Measurements from ENCODE around the gene PLCG2. TPM values are rescaled to one million over a fixed set of nuclear protein-coding genes. Genes with fewer than 3 reads are reported as not detected.

The PLCG2 gene
- total RNA-seq, 1 experiment from 2014 or later = 574 TPM

- no peaks in the 10 kb centered on the region for H3K27me3 ChIP-seq (ENCODE audit: low read length)
- peak overlapping the region; percentile 76 for H3K4me2 ChIP-seq (ENCODE audit: low read depth, low read length, poor library complexity, severe bottlenecking)
- H3K36me3 ChIP-seq (ENCODE audit: insufficient read depth, low read length) = peaks cover 47% of the 10 kb centered on the region
- no peaks in the 10 kb centered on the region for H3K9me3 ChIP-seq (ENCODE audit: low read length)
- H3K9ac ChIP-seq (ENCODE audit: low read length) = peak overlapping the region; percentile 77
- H3K4me3 ChIP-seq (ENCODE audit: low read length) = peak overlapping the region; percentile 58; the same call in 1 of the 2 replicates
- peaks cover 90% of the 10 kb centered on the region for H3K79me2 ChIP-seq (ENCODE audit: low read length)
- no peaks in the 10 kb centered on the region for H3K9me2 ChIP-seq (replicated peaks; ENCODE audit: insufficient read depth, low read length)
- no peak overlapping the region for H2AFZ ChIP-seq (ENCODE audit: low read length)
- peak overlapping the region; percentile 99 for H3K27ac ChIP-seq (ENCODE audit: low read length)
- DNase-seq = peak; percentile 93
- peaks cover 95% of the 10 kb centered on the region for H3K4me1 ChIP-seq (ENCODE audit: low read length)
- peaks cover 64% of the 10 kb centered on the region for H4K20me1 ChIP-seq (ENCODE audit: insufficient read depth, low read depth, low read length)
Observed at GRCh38 chr16:81808933-81809480, 29.9 kb downstream of the PLCG2 start.

GRCh38 chr16:81809567-81809966 is 30.5 kb downstream of the PLCG2 start:
- Histone ChIP-seq H3K9me3 (ENCODE audit: low read length) (no peaks in the 10 kb centered on the region), H3K36me3 (ENCODE audit: insufficient read depth, low read length) (peaks cover 42% of the 10 kb centered on the region), H3K4me3 (ENCODE audit: low read length) (peak overlapping the region; percentile 58; the same call in 1 of the 2 replicates), H3K27me3 (ENCODE audit: low read length) (no peaks in the 10 kb centered on the region), H3K79me2 (ENCODE audit: low read length) (peaks cover 90% of the 10 kb centered on the region), H3K9me2 (replicated peaks; ENCODE audit: insufficient read depth, low read length) (no peaks in the 10 kb centered on the region), H3K4me2 (ENCODE audit: low read depth, low read length, poor library complexity, severe bottlenecking) (peak overlapping the region; percentile 76), H3K4me1 (ENCODE audit: low read length) (peaks cover 95% of the 10 kb centered on the region), H2AFZ (ENCODE audit: low read length) (no peak overlapping the region), H4K20me1 (ENCODE audit: insufficient read depth, low read depth, low read length) (peaks cover 63% of the 10 kb centered on the region), H3K27ac (ENCODE audit: low read length) (peak overlapping the region; percentile 99), H3K9ac (ENCODE audit: low read length) (peak overlapping the region; percentile 77)
- DNase-seq = peak; percentile 56

GRCh38 chr16:81810361-81810760 is 31.3 kb downstream of the PLCG2 start:
- Histone ChIP-seq H3K4me1 (ENCODE audit: low read length) (peaks cover 95% of the 10 kb centered on the region), H3K79me2 (ENCODE audit: low read length) (peaks cover 91% of the 10 kb centered on the region), H2AFZ (ENCODE audit: low read length) (no peak overlapping the region), H3K36me3 (ENCODE audit: insufficient read depth, low read length) (peaks cover 37% of the 10 kb centered on the region), H4K20me1 (ENCODE audit: insufficient read depth, low read depth, low read length) (peaks cover 67% of the 10 kb centered on the region), H3K9ac (ENCODE audit: low read length) (peak overlapping the region; percentile 77), H3K27me3 (ENCODE audit: low read length) (no peaks in the 10 kb centered on the region), H3K4me2 (ENCODE audit: low read depth, low read length, poor library complexity, severe bottlenecking) (peak overlapping the region; percentile 76), H3K9me2 (replicated peaks; ENCODE audit: insufficient read depth, low read length) (no peaks in the 10 kb centered on the region), H3K27ac (ENCODE audit: low read length) (peak overlapping the region; percentile 99), H3K4me3 (ENCODE audit: low read length) (peak overlapping the region; percentile 58; the same call in 1 of the 2 replicates), H3K9me3 (ENCODE audit: low read length) (no peaks in the 10 kb centered on the region)
- DNase-seq = peak; percentile 60

GRCh38 chr16:81810894-81811538 is 31.9 kb downstream of the PLCG2 start:
- H3K27me3 ChIP-seq (ENCODE audit: low read length) = no peaks in the 10 kb centered on the region
- no peaks in the 10 kb centered on the region for H3K9me3 ChIP-seq (ENCODE audit: low read length)
- peak overlapping the region; percentile 77 for H3K9ac ChIP-seq (ENCODE audit: low read length)
- H3K79me2 ChIP-seq (ENCODE audit: low read length) = peaks cover 90% of the 10 kb centered on the region
- H3K27ac ChIP-seq (ENCODE audit: low read length) = peak overlapping the region; percentile 99
- H3K4me3 ChIP-seq (ENCODE audit: low read length) = peak overlapping the region; percentile 58; the same call in 1 of the 2 replicates
- H3K4me1 ChIP-seq (ENCODE audit: low read length) = peaks cover 95% of the 10 kb centered on the region
- no peaks in the 10 kb centered on the region for H3K9me2 ChIP-seq (replicated peaks; ENCODE audit: insufficient read depth, low read length)
- peaks cover 35% of the 10 kb centered on the region for H3K36me3 ChIP-seq (ENCODE audit: insufficient read depth, low read length)
- H4K20me1 ChIP-seq (ENCODE audit: insufficient read depth, low read depth, low read length) = peaks cover 63% of the 10 kb centered on the region
- no peak for DNase-seq
- no peak overlapping the region for H2AFZ ChIP-seq (ENCODE audit: low read length)
- H3K4me2 ChIP-seq (ENCODE audit: low read depth, low read length, poor library complexity, severe bottlenecking) = peak overlapping the region; percentile 76

GRCh38 chr16:81813648-81814047 is 34.6 kb downstream of the PLCG2 start:
- H4K20me1 ChIP-seq (ENCODE audit: insufficient read depth, low read depth, low read length) = peaks cover 58% of the 10 kb centered on the region
- H3K79me2 ChIP-seq (ENCODE audit: low read length) = peaks cover 92% of the 10 kb centered on the region
- H3K9me3 ChIP-seq (ENCODE audit: low read length) = no peaks in the 10 kb centered on the region
- H3K4me2 ChIP-seq (ENCODE audit: low read depth, low read length, poor library complexity, severe bottlenecking) = peak overlapping the region; percentile 61
- H3K4me1 ChIP-seq (ENCODE audit: low read length) = peaks cover 95% of the 10 kb centered on the region
- H3K4me3 ChIP-seq (ENCODE audit: low read length) = peak overlapping the region; percentile 24; the same call in 1 of the 2 replicates
- H3K36me3 ChIP-seq (ENCODE audit: insufficient read depth, low read length) = peaks cover 19% of the 10 kb centered on the region
- no peak overlapping the region for H2AFZ ChIP-seq (ENCODE audit: low read length)
- no peaks in the 10 kb centered on the region for H3K27me3 ChIP-seq (ENCODE audit: low read length)
- DNase-seq = no peak
- H3K9me2 ChIP-seq (replicated peaks; ENCODE audit: insufficient read depth, low read length) = no peaks in the 10 kb centered on the region
- peak overlapping the region; percentile 56 for H3K9ac ChIP-seq (ENCODE audit: low read length)
- peak overlapping the region; percentile 98 for H3K27ac ChIP-seq (ENCODE audit: low read length)

GRCh38 chr16:81814751-81815428 is 35.8 kb downstream of the PLCG2 start:
- Histone ChIP-seq H3K4me3 (ENCODE audit: low read length) (peak overlapping the region; percentile 28), H3K4me2 (ENCODE audit: low read depth, low read length, poor library complexity, severe bottlenecking) (peak overlapping the region; percentile 61), H3K79me2 (ENCODE audit: low read length) (peaks cover 86% of the 10 kb centered on the region), H3K36me3 (ENCODE audit: insufficient read depth, low read length) (peaks cover 18% of the 10 kb centered on the region), H3K9me3 (ENCODE audit: low read length) (no peaks in the 10 kb centered on the region), H3K27me3 (ENCODE audit: low read length) (no peaks in the 10 kb centered on the region), H3K9me2 (replicated peaks; ENCODE audit: insufficient read depth, low read length) (no peaks in the 10 kb centered on the region), H3K4me1 (ENCODE audit: low read length) (peaks cover 95% of the 10 kb centered on the region), H4K20me1 (ENCODE audit: insufficient read depth, low read depth, low read length) (peaks cover 51% of the 10 kb centered on the region), H2AFZ (ENCODE audit: low read length) (no peak overlapping the region), H3K27ac (ENCODE audit: low read length) (peak overlapping the region; percentile 98), H3K9ac (ENCODE audit: low read length) (peak overlapping the region; percentile 56)
- no peak for DNase-seq

GRCh38 chr16:81815429-81815766 is 36.3 kb downstream of the PLCG2 start:
- H3K27ac ChIP-seq (ENCODE audit: low read length) = peak overlapping the region; percentile 98
- H3K4me3 ChIP-seq (ENCODE audit: low read length) = peak overlapping the region; percentile 28; the same call in 1 of the 2 replicates
- H3K9me2 ChIP-seq (replicated peaks; ENCODE audit: insufficient read depth, low read length) = no peaks in the 10 kb centered on the region
- peak overlapping the region; percentile 56 for H3K9ac ChIP-seq (ENCODE audit: low read length)
- no peaks in the 10 kb centered on the region for H3K9me3 ChIP-seq (ENCODE audit: low read length)
- no peak overlapping the region for H2AFZ ChIP-seq (ENCODE audit: low read length)
- peak overlapping the region; percentile 61 for H3K4me2 ChIP-seq (ENCODE audit: low read depth, low read length, poor library complexity, severe bottlenecking)
- H3K36me3 ChIP-seq (ENCODE audit: insufficient read depth, low read length) = peaks cover 14% of the 10 kb centered on the region
- peaks cover 95% of the 10 kb centered on the region for H3K4me1 ChIP-seq (ENCODE audit: low read length)
- H3K79me2 ChIP-seq (ENCODE audit: low read length) = peaks cover 81% of the 10 kb centered on the region
- H3K27me3 ChIP-seq (ENCODE audit: low read length) = no peaks in the 10 kb centered on the region
- H4K20me1 ChIP-seq (ENCODE audit: insufficient read depth, low read depth, low read length) = peaks cover 50% of the 10 kb centered on the region
- no peak for DNase-seq

GRCh38 chr16:81816351-81816750 is 37.3 kb downstream of the PLCG2 start:
- Histone ChIP-seq H4K20me1 (ENCODE audit: insufficient read depth, low read depth, low read length) (peaks cover 40% of the 10 kb centered on the region), H3K79me2 (ENCODE audit: low read length) (peaks cover 71% of the 10 kb centered on the region), H2AFZ (ENCODE audit: low read length) (no peak overlapping the region), H3K27me3 (ENCODE audit: low read length) (no peaks in the 10 kb centered on the region), H3K4me1 (ENCODE audit: low read length) (peaks cover 95% of the 10 kb centered on the region), H3K9ac (ENCODE audit: low read length) (peak overlapping the region; percentile 62), H3K4me2 (ENCODE audit: low read depth, low read length, poor library complexity, severe bottlenecking) (peak overlapping the region; percentile 61), H3K36me3 (ENCODE audit: insufficient read depth, low read length) (peaks cover 5% of the 10 kb centered on the region), H3K27ac (ENCODE audit: low read length) (peak overlapping the region; percentile 98), H3K9me3 (ENCODE audit: low read length) (no peaks in the 10 kb centered on the region), H3K4me3 (ENCODE audit: low read length) (peak overlapping the region; percentile 33; the same call in 1 of the 2 replicates), H3K9me2 (replicated peaks; ENCODE audit: insufficient read depth, low read length) (no peaks in the 10 kb centered on the region)
- DNase-seq = no peak
